ENCODE measurements around the gene LONRF2.
A peak's percentile ranks its signal among the peaks of the same experiment; 100 is the strongest.

Gene LONRF2

GRCh38 chr2:100242476-100242875 is 79.8 kb downstream of the LONRF2 start:
- Histone ChIP-seq H3K4me1 (ENCODE audit: control insufficient read depth, insufficient read depth, low read length) (no peaks in the 10 kb centered on the region), H3K9me3 (ENCODE audit: control insufficient read depth, low read length) (no peaks in the 10 kb centered on the region), H3K9ac (ENCODE audit: low read length) (no peak overlapping the region), H3K36me3 (ENCODE audit: control insufficient read depth, insufficient read depth, low read length, severe bottlenecking) (no peaks in the 10 kb centered on the region), H3K27me3 (replicated peaks; ENCODE audit: control insufficient read depth, insufficient read depth, low read length) (peaks cover 23% of the 10 kb centered on the region), H3K4me3 (ENCODE audit: low read length) (no peak overlapping the region)
- DNase-seq (ENCODE audit: low read depth) = no peak

- no peak for DNase-seq (ENCODE audit: low read depth)
- no peaks in the 10 kb centered on the region for H3K9me3 ChIP-seq (ENCODE audit: control insufficient read depth, low read length)
- no peak overlapping the region for H3K9ac ChIP-seq (ENCODE audit: low read length)
- no peaks in the 10 kb centered on the region for H3K4me1 ChIP-seq (ENCODE audit: control insufficient read depth, insufficient read depth, low read length)
- H3K36me3 ChIP-seq (ENCODE audit: control insufficient read depth, insufficient read depth, low read length, severe bottlenecking) = no peaks in the 10 kb centered on the region
- H3K4me3 ChIP-seq (ENCODE audit: low read length) = no peak overlapping the region
- H3K27me3 ChIP-seq (replicated peaks; ENCODE audit: control insufficient read depth, insufficient read depth, low read length) = peaks cover 22% of the 10 kb centered on the region
These were observed 81.1 kb downstream of the LONRF2 start for GRCh38 chr2:100241236-100241635.

GRCh38 chr2:100240386-100240785 is 81.9 kb downstream of the LONRF2 start:
- H3K4me3 ChIP-seq (ENCODE audit: low read length) = no peak overlapping the region
- H3K9me3 ChIP-seq (ENCODE audit: control insufficient read depth, low read length) = no peaks in the 10 kb centered on the region
- H3K36me3 ChIP-seq (ENCODE audit: control insufficient read depth, insufficient read depth, low read length, severe bottlenecking) = no peaks in the 10 kb centered on the region
- no peak overlapping the region for H3K9ac ChIP-seq (ENCODE audit: low read length)
- DNase-seq (ENCODE audit: low read depth) = no peak
- no peaks in the 10 kb centered on the region for H3K4me1 ChIP-seq (ENCODE audit: control insufficient read depth, insufficient read depth, low read length)
- H3K27me3 ChIP-seq (replicated peaks; ENCODE audit: control insufficient read depth, insufficient read depth, low read length) = peaks cover 28% of the 10 kb centered on the region

GRCh38 chr2:100239486-100240210 is 82.7 kb downstream of the LONRF2 start:
- peaks cover 28% of the 10 kb centered on the region for H3K27me3 ChIP-seq (replicated peaks; ENCODE audit: control insufficient read depth, insufficient read depth, low read length)
- no peaks in the 10 kb centered on the region for H3K36me3 ChIP-seq (ENCODE audit: control insufficient read depth, insufficient read depth, low read length, severe bottlenecking)
- no peaks in the 10 kb centered on the region for H3K9me3 ChIP-seq (ENCODE audit: control insufficient read depth, low read length)
- no peak for DNase-seq (ENCODE audit: low read depth)
- H3K4me1 ChIP-seq (ENCODE audit: control insufficient read depth, insufficient read depth, low read length) = no peaks in the 10 kb centered on the region
- H3K9ac ChIP-seq (ENCODE audit: low read length) = no peak overlapping the region
- H3K4me3 ChIP-seq (ENCODE audit: low read length) = no peak overlapping the region

- Histone ChIP-seq H3K9me3 (ENCODE audit: control insufficient read depth, low read length) (no peaks in the 10 kb centered on the region), H3K4me3 (ENCODE audit: low read length) (no peak overlapping the region), H3K4me1 (ENCODE audit: control insufficient read depth, insufficient read depth, low read length) (no peaks in the 10 kb centered on the region), H3K36me3 (ENCODE audit: control insufficient read depth, insufficient read depth, low read length, severe bottlenecking) (no peaks in the 10 kb centered on the region), H3K27me3 (replicated peaks; ENCODE audit: control insufficient read depth, insufficient read depth, low read length) (peaks cover 28% of the 10 kb centered on the region), H3K9ac (ENCODE audit: low read length) (no peak overlapping the region)
- DNase-seq (ENCODE audit: low read depth) = no peak
These were observed 83.8 kb downstream of the LONRF2 start for GRCh38 chr2:100238471-100238870.

GRCh38 chr2:100237770-100238169 is 84.5 kb downstream of the LONRF2 start:
- no peak overlapping the region for H3K4me3 ChIP-seq (ENCODE audit: low read length)
- no peak for DNase-seq (ENCODE audit: low read depth)
- H3K36me3 ChIP-seq (ENCODE audit: control insufficient read depth, insufficient read depth, low read length, severe bottlenecking) = no peaks in the 10 kb centered on the region
- peaks cover 28% of the 10 kb centered on the region for H3K27me3 ChIP-seq (replicated peaks; ENCODE audit: control insufficient read depth, insufficient read depth, low read length)
- no peaks in the 10 kb centered on the region for H3K9me3 ChIP-seq (ENCODE audit: control insufficient read depth, low read length)
- no peaks in the 10 kb centered on the region for H3K4me1 ChIP-seq (ENCODE audit: control insufficient read depth, insufficient read depth, low read length)
- no peak overlapping the region for H3K9ac ChIP-seq (ENCODE audit: low read length)

- Histone ChIP-seq H3K9ac (ENCODE audit: low read length) (no peak overlapping the region), H3K4me1 (ENCODE audit: control insufficient read depth, insufficient read depth, low read length) (no peaks in the 10 kb centered on the region), H3K36me3 (ENCODE audit: control insufficient read depth, insufficient read depth, low read length, severe bottlenecking) (no peaks in the 10 kb centered on the region), H3K4me3 (ENCODE audit: low read length) (no peak overlapping the region), H3K9me3 (ENCODE audit: control insufficient read depth, low read length) (no peaks in the 10 kb centered on the region), H3K27me3 (replicated peaks; ENCODE audit: control insufficient read depth, insufficient read depth, low read length) (peaks cover 25% of the 10 kb centered on the region)
- DNase-seq (ENCODE audit: low read depth) = no peak
These were observed 85.1 kb downstream of the LONRF2 start for GRCh38 chr2:100237163-100237562.

GRCh38 chr2:100236166-100236565 is 86.1 kb downstream of the LONRF2 start:
- no peaks in the 10 kb centered on the region for H3K9me3 ChIP-seq (ENCODE audit: control insufficient read depth, low read length)
- H3K27me3 ChIP-seq (replicated peaks; ENCODE audit: control insufficient read depth, insufficient read depth, low read length) = peaks cover 15% of the 10 kb centered on the region
- no peak for DNase-seq (ENCODE audit: low read depth)
- H3K36me3 ChIP-seq (ENCODE audit: control insufficient read depth, insufficient read depth, low read length, severe bottlenecking) = no peaks in the 10 kb centered on the region
- H3K4me1 ChIP-seq (ENCODE audit: control insufficient read depth, insufficient read depth, low read length) = no peaks in the 10 kb centered on the region
- no peak overlapping the region for H3K9ac ChIP-seq (ENCODE audit: low read length)
- H3K4me3 ChIP-seq (ENCODE audit: low read length) = no peak overlapping the region

GRCh38 chr2:100235581-100235980 is 86.7 kb downstream of the LONRF2 start:
- H3K9me3 ChIP-seq (ENCODE audit: control insufficient read depth, low read length) = no peaks in the 10 kb centered on the region
- H3K27me3 ChIP-seq (replicated peaks; ENCODE audit: control insufficient read depth, insufficient read depth, low read length) = peaks cover 9% of the 10 kb centered on the region
- no peak overlapping the region for H3K9ac ChIP-seq (ENCODE audit: low read length)
- H3K4me3 ChIP-seq (ENCODE audit: low read length) = no peak overlapping the region
- no peak for DNase-seq (ENCODE audit: low read depth)
- H3K36me3 ChIP-seq (ENCODE audit: control insufficient read depth, insufficient read depth, low read length, severe bottlenecking) = no peaks in the 10 kb centered on the region
- H3K4me1 ChIP-seq (ENCODE audit: control insufficient read depth, insufficient read depth, low read length) = no peaks in the 10 kb centered on the region

- H3K9ac ChIP-seq (ENCODE audit: low read length) = no peak overlapping the region
- no peak for DNase-seq (ENCODE audit: low read depth)
- no peaks in the 10 kb centered on the region for H3K36me3 ChIP-seq (ENCODE audit: control insufficient read depth, insufficient read depth, low read length, severe bottlenecking)
- no peaks in the 10 kb centered on the region for H3K4me1 ChIP-seq (ENCODE audit: control insufficient read depth, insufficient read depth, low read length)
- no peak overlapping the region for H3K4me3 ChIP-seq (ENCODE audit: low read length)
- H3K27me3 ChIP-seq (replicated peaks; ENCODE audit: control insufficient read depth, insufficient read depth, low read length) = peaks cover 8% of the 10 kb centered on the region
- no peaks in the 10 kb centered on the region for H3K9me3 ChIP-seq (ENCODE audit: control insufficient read depth, low read length)
These were observed 87.2 kb downstream of the LONRF2 start for GRCh38 chr2:100235098-100235497.

GRCh38 chr2:100234141-100234540 is 88.2 kb downstream of the LONRF2 start:
- Histone ChIP-seq H3K27me3 (replicated peaks; ENCODE audit: control insufficient read depth, insufficient read depth, low read length) (peaks cover 8% of the 10 kb centered on the region), H3K9ac (ENCODE audit: low read length) (no peak overlapping the region), H3K9me3 (ENCODE audit: control insufficient read depth, low read length) (no peaks in the 10 kb centered on the region), H3K4me3 (ENCODE audit: low read length) (no peak overlapping the region), H3K36me3 (ENCODE audit: control insufficient read depth, insufficient read depth, low read length, severe bottlenecking) (no peaks in the 10 kb centered on the region), H3K4me1 (ENCODE audit: control insufficient read depth, insufficient read depth, low read length) (no peaks in the 10 kb centered on the region)
- peak; percentile 55 for DNase-seq (ENCODE audit: low read depth)

GRCh38 chr2:100233061-100233460 is 89.2 kb downstream of the LONRF2 start:
- DNase-seq (ENCODE audit: low read depth) = no peak
- Histone ChIP-seq H3K36me3 (ENCODE audit: control insufficient read depth, insufficient read depth, low read length, severe bottlenecking) (no peaks in the 10 kb centered on the region), H3K4me3 (ENCODE audit: low read length) (no peak overlapping the region), H3K27me3 (replicated peaks; ENCODE audit: control insufficient read depth, insufficient read depth, low read length) (peaks cover 8% of the 10 kb centered on the region), H3K9me3 (ENCODE audit: control insufficient read depth, low read length) (no peaks in the 10 kb centered on the region), H3K9ac (ENCODE audit: low read length) (no peak overlapping the region), H3K4me1 (ENCODE audit: control insufficient read depth, insufficient read depth, low read length) (no peaks in the 10 kb centered on the region)
